K562 (cell line): ENCODE measurements around the gene PKD1L1.

Experiments
- BRF1 ChIP-seq: IDR thresholded peaks from 3 replicates; pipeline ENCODE4 v1.6.1; 2011; ENCODE audit warnings: borderline replicate concordance, mild to moderate bottlenecking; ENCODE audit not compliant: insufficient read length; ENCODE audit errors: extremely low read depth
- CEBPB ChIP-seq: fragments of 450-650 bp; IDR thresholded peaks from 2 replicates; pipeline ENCODE4 v1.6.1; 2016; ENCODE audit warnings: missing genetic modification characterization, missing compliant biosample characterization
- CREB1 ChIP-seq, 2 experiments: sonication (generic) in 1 of 2; formaldehyde crosslinking in 1 of 2; IDR thresholded peaks; 2 replicates each; pipeline versions ENCODE4 v1.6.1 to v1.8.0; 2012 to 2022; ENCODE audit warnings: inconsistent platforms in 1 of 2, mild to moderate bottlenecking in 1 of 2, missing genetic modification reagents in 1 of 2, moderate library complexity in 1 of 2
- CREM ChIP-seq: IDR thresholded peaks from 2 replicates; pipeline ENCODE4 v1.6.1; 2014; ENCODE audit warnings: antibody characterized with exemption, low read depth
- ELF4 ChIP-seq: fragments of 450-650 bp; formaldehyde crosslinking; IDR thresholded peaks from 2 replicates; pipeline ENCODE4 v1.4.0; 2022; ENCODE audit warnings: missing genetic modification characterization
- JUNB ChIP-seq: fragments of 450-650 bp; formaldehyde crosslinking; conservative IDR thresholded peaks from 2 replicates; pipeline ENCODE4 v1.4.0; 2020; ENCODE audit warnings: mild to moderate bottlenecking
- POLR2AphosphoS5 ChIP-seq: IDR thresholded peaks from 2 replicates; pipeline ENCODE4 v1.6.1; 2011; ENCODE audit warnings: mild to moderate bottlenecking, low read depth, low read length, moderate library complexity; ENCODE audit not compliant: control insufficient read depth, insufficient read depth
- TAL1 ChIP-seq: fragments of 450-650 bp; IDR thresholded peaks from 2 replicates; pipeline ENCODE4 v1.6.1; 2016; ENCODE audit warnings: mild to moderate bottlenecking
- ZFX ChIP-seq: sonication (generic); formaldehyde crosslinking; IDR thresholded peaks from 2 replicates; pipeline ENCODE4 v1.8.0; 2022; ENCODE audit warnings: mild to moderate bottlenecking, missing genetic modification reagents, moderate library complexity
- TF ChIP-seq, protein P1 (sequence below), 3 experiments: IDR thresholded peaks in 2 of 3; conservative IDR thresholded peaks in 1 of 3; 2 replicates each; pipeline ENCODE4 v1.5.1; 2011 to 2012; ENCODE audit warnings: low read length in 3 of 3, mild to moderate bottlenecking in 3 of 3, control low read depth in 2 of 3, improper control_type of control experiment in 1 of 3, inconsistent platforms in 1 of 3, low read depth in 1 of 3, mixed read lengths in 1 of 3, moderate library complexity in 1 of 3; ENCODE audit not compliant: insufficient read depth in 2 of 3
- TF ChIP-seq, protein P2 (sequence below): sonication (generic); formaldehyde crosslinking; IDR thresholded peaks from 2 replicates; pipeline ENCODE4 v1.9.0; 2022; ENCODE audit warnings: mild to moderate bottlenecking, missing genetic modification reagents

DNA sequence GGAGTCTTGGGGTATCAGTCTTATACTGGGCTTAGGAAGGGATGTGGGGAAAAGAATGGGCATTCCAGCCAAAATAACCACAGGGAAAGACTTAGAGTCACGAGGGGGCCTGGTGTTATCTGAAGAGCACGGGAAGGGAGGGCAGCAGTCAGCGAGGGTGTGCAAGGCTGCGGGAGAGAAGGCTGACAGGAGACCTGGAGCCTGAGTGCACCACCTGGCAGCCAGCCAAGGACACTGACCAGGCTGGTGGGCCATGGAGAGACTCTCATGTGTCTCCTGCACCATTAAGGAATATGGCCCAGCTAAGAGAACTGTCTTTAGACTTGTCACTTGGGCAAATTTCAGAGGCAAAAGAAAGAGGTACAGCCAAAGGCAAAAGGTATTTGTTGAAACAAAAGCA lies 69.6 kb downstream of the PKD1L1 start:
- no peak for TF ChIP-seq BRF1
- TF ChIP-seq, protein P1, sequence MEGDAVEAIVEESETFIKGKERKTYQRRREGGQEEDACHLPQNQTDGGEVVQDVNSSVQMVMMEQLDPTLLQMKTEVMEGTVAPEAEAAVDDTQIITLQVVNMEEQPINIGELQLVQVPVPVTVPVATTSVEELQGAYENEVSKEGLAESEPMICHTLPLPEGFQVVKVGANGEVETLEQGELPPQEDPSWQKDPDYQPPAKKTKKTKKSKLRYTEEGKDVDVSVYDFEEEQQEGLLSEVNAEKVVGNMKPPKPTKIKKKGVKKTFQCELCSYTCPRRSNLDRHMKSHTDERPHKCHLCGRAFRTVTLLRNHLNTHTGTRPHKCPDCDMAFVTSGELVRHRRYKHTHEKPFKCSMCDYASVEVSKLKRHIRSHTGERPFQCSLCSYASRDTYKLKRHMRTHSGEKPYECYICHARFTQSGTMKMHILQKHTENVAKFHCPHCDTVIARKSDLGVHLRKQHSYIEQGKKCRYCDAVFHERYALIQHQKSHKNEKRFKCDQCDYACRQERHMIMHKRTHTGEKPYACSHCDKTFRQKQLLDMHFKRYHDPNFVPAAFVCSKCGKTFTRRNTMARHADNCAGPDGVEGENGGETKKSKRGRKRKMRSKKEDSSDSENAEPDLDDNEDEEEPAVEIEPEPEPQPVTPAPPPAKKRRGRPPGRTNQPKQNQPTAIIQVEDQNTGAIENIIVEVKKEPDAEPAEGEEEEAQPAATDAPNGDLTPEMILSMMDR (IDR thresholded peaks at IDR 0.05 in 2 of 3, conservative IDR thresholded peaks at IDR 0.05 in 1 of 3; ENCODE audit: insufficient read depth in 2 of 3, low read depth in 1 of 3, low read length in 3 of 3) = no peak
- no peak for TF ChIP-seq CEBPB
- TF ChIP-seq, protein P2, sequence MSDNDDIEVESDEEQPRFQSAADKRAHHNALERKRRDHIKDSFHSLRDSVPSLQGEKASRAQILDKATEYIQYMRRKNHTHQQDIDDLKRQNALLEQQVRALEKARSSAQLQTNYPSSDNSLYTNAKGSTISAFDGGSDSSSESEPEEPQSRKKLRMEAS (CRISPR knock-in tag) = no peak
- TF ChIP-seq POLR2AphosphoS5 = no peak
- no peak for TF ChIP-seq CREB1 (IDR thresholded peaks at IDR 0.05)
- no peak for TF ChIP-seq CREB1 (CRISPR knock-in tag; IDR thresholded peaks at IDR 0.05)
- no peak for TF ChIP-seq ZFX
- TF ChIP-seq ELF4 (CRISPR knock-in tag) = no peak
- TF ChIP-seq TAL1 = no peak
- no peak for TF ChIP-seq JUNB
- TF ChIP-seq CREM = no peak
